IPS-20b (cell line): ENCODE results near the gene KBTBD3.
A peak's percentile ranks its signal among the peaks of the same experiment; 100 is the strongest.

ENCODE experiments used
- H3K27ac ChIP-seq: one replicate; pipeline ENCODE4 v1.5.1; 2013; ENCODE audit warnings: low read length
- H3K27me3 ChIP-seq: 2 replicates; pipeline ENCODE4 v1.6.1; 2013; ENCODE audit warnings: mild to moderate bottlenecking, low read length, inconsistent platforms; ENCODE audit not compliant: insufficient read depth
- H3K36me3 ChIP-seq: 2 replicates; pipeline ENCODE4 v1.6.1; 2013; ENCODE audit warnings: low read depth, mild to moderate bottlenecking, inconsistent platforms, low read length, moderate library complexity; ENCODE audit not compliant: insufficient read depth
- H3K4me1 ChIP-seq: 2 replicates; pipeline ENCODE4 v1.6.1; 2013; ENCODE audit warnings: mild to moderate bottlenecking, control low read depth, inconsistent platforms, low read length, moderate library complexity; ENCODE audit not compliant: insufficient read depth
- H3K4me3 ChIP-seq: 2 replicates; pipeline ENCODE4 v1.5.1; 2013; ENCODE audit warnings: mild to moderate bottlenecking, low read length, inconsistent platforms
- H3K9ac ChIP-seq: 2 replicates; pipeline ENCODE4 v1.6.1; 2013; ENCODE audit warnings: low read depth, mild to moderate bottlenecking, inconsistent platforms, low read length, moderate library complexity
- H3K9me3 ChIP-seq: 2 replicates; pipeline ENCODE4 v1.6.1; 2013; ENCODE audit warnings: mild to moderate bottlenecking, low read depth, low read length, inconsistent platforms; ENCODE audit not compliant: insufficient read depth

The KBTBD3 gene

DNA sequence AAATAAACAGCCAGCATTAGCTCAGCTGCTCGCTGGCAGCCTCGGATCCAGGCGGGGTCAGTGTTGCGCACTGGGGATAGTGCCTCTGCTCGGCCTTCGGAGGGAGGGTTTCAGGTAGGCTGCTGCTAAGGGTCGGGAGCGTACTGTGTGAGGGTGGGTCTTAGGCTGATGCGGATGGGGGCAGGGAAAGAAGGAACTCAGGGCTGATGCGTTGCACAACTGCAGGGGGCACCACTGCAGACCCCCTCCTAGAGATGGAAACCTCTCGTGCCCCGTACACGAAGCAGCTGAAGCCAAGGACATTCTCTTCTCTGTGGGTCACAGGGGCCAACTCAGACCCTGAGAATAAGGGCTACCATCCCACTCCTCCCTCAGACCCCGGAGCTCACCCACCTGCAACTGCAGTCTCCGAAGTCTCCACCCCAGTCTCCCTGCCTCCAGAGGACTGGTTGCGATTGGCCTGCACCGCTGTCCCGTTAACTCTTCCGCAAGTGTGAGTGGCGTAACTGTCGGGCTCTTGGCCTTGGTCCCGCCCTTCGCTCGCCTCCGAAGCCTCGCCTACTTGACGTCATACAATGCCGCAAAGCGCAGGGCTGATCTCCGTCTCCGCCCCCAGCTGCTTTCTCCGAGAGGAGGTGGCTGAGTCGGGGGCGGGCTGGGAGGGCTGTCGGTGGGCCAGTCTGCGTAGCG, at the start of gene KBTBD3:
Gene KBTBD3, minus strand, starts transcription at position 429 of the 690 bp plus-strand sequence. CDS start 18,250 bp downstream, outside the sequence.
- peak within 1 kb of the TSS; percentile 97 for H3K27ac ChIP-seq
- H3K36me3 ChIP-seq = peaks cover 26% of the 10 kb centered on the region
- H3K9me3 ChIP-seq = no peaks in the 10 kb centered on the region
- peak within 1 kb of the TSS; percentile 98 for H3K9ac ChIP-seq
- no peaks in the 10 kb centered on the region for H3K27me3 ChIP-seq
- H3K4me1 ChIP-seq = peaks cover 14% of the 10 kb centered on the region; the same call in 1 of the 2 replicates
- H3K4me3 ChIP-seq = peak within 1 kb of the TSS; percentile 90

DNA sequence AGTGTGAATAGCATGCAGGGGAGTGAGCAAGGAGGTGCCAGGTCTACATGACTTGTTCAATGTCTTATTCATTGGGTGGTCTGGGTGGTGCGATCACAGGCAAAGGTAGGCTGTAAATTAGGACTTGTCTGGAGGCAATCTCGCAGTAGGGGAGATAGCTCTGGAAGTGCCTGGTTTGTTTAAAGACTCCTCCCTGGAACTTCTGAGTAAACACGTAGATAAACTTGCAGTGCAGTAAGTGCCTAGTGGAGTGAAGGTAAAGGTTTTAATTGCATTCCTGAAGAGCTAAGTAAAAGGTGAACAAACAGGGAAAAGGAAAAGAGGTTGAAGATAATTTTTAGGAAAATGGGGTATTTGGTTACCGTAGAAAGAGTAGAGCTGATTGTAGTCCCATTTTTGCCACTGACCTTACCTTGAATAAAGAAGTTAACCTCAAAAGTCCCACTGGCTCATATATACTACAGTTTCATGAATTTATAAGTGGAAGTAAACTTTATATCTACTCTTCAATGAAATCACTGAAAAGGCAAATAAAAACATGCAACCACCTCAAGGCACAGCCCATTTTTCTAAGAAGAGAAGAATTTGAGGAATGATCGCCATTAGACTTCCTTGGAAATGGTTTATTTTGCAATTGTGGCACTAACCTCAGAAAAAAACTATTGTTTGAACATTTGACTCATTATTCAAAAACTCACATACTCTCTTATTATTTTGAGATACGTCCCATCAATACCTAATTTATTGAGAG, 44.6 kb upstream of the KBTBD3 start:
- H3K27me3 ChIP-seq = no peaks in the 10 kb centered on the region
- H3K4me3 ChIP-seq = no peak overlapping the region
- H3K9ac ChIP-seq = no peak overlapping the region
- no peaks in the 10 kb centered on the region for H3K4me1 ChIP-seq
- no peak overlapping the region for H3K27ac ChIP-seq
- no peaks in the 10 kb centered on the region for H3K9me3 ChIP-seq
- no peaks in the 10 kb centered on the region for H3K36me3 ChIP-seq

GRCh38 chr11:106105986-106106385, 28.8 kb upstream of the KBTBD3 start:
- 0 out of 2 replicates have a peak, but pooled peaks cover 5% of the 10 kb centered on the region for H3K4me1 ChIP-seq
- no peaks in the 10 kb centered on the region for H3K27me3 ChIP-seq
- no peak overlapping the region for H3K27ac ChIP-seq
- no peak overlapping the region for H3K9ac ChIP-seq
- no peaks in the 10 kb centered on the region for H3K36me3 ChIP-seq
- H3K9me3 ChIP-seq = no peaks in the 10 kb centered on the region
- no peak overlapping the region for H3K4me3 ChIP-seq

GRCh38 chr11:106101819-106102218, 24.7 kb upstream of the KBTBD3 start:
- Histone ChIP-seq H3K27ac (no peak overlapping the region), H3K36me3 (peaks cover 24% of the 10 kb centered on the region)

DNA sequence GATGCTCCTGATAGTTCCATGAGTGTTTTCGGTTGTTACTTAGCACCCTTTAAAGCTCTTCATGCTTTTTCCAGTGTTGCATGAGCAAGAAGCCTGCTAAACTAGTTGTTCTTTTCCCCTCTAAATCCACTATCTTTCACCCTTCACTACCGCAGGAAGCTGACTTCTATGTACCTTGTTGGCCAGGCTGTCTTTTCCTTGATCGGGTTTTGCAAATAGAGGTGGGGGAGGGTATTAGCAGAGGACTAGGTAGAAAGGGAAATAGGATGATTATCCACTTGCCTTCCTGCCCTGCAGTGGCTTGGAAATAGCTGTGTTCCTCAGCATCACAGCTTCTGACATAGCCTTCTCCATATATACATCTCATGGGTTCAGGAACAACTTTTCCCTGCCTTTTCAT, 24.2 kb upstream of the KBTBD3 start:
- Histone ChIP-seq H3K27me3 (no peaks in the 10 kb centered on the region), H3K36me3 (peaks cover 29% of the 10 kb centered on the region), H3K9me3 (no peaks in the 10 kb centered on the region), H3K4me1 (0 out of 2 replicates have a peak, but pooled peaks cover 5% of the 10 kb centered on the region), H3K27ac (no peak overlapping the region), H3K4me3 (no peak overlapping the region), H3K9ac (no peak overlapping the region)

More at GRCh38 chr11:106101819-106102218, 24.7 kb upstream of the KBTBD3 start:
- no peaks in the 10 kb centered on the region for H3K9me3 ChIP-seq
- H3K4me1 ChIP-seq = 0 out of 2 replicates have a peak, but pooled peaks cover 5% of the 10 kb centered on the region
- H3K9ac ChIP-seq = no peak overlapping the region
- no peak overlapping the region for H3K4me3 ChIP-seq
- no peaks in the 10 kb centered on the region for H3K27me3 ChIP-seq

- no peaks in the 10 kb centered on the region for H3K9me3 ChIP-seq
- H3K4me1 ChIP-seq = 0 out of 2 replicates have a peak, but pooled peaks cover 5% of the 10 kb centered on the region
- H3K36me3 ChIP-seq = peaks cover 52% of the 10 kb centered on the region
- H3K27ac ChIP-seq = no peak overlapping the region
- H3K4me3 ChIP-seq = no peak overlapping the region
- no peak overlapping the region for H3K9ac ChIP-seq
- no peaks in the 10 kb centered on the region for H3K27me3 ChIP-seq
Measured at GRCh38 chr11:106098893-106099553, 21.9 kb upstream of the KBTBD3 start.

DNA sequence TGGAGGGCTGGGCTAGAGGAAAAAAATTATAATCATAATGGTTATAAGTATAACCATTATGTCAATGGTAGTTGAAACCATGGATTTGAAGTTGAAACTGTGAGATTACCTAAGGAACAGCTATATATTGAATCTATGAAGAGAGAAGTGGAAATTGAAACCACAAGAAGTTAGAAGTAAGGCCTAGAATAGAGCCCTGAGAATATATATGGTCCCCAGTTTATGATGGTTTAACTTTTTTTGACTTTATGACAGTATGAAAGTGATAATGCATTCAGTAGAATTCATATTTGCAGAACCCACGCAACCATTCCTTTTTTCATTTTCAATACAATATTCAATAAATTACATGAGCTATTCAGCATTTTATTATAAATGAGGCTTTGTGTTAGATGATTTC, 15.3 kb upstream of the KBTBD3 start:
- Histone ChIP-seq H3K4me3 (no peak overlapping the region), H3K9ac (no peak overlapping the region), H3K27ac (no peak overlapping the region), H3K27me3 (no peaks in the 10 kb centered on the region), H3K9me3 (no peaks in the 10 kb centered on the region), H3K36me3 (peaks cover 90% of the 10 kb centered on the region), H3K4me1 (no peaks in the 10 kb centered on the region)

GRCh38 chr11:106091480-106092123, 14.5 kb upstream of the KBTBD3 start:
- no peaks in the 10 kb centered on the region for H3K27me3 ChIP-seq
- H3K27ac ChIP-seq = no peak overlapping the region
- H3K9ac ChIP-seq = no peak overlapping the region
- no peak overlapping the region for H3K4me3 ChIP-seq
- no peaks in the 10 kb centered on the region for H3K4me1 ChIP-seq
- H3K9me3 ChIP-seq = no peaks in the 10 kb centered on the region
- H3K36me3 ChIP-seq = peaks cover 86% of the 10 kb centered on the region

- H3K36me3 ChIP-seq = peaks cover 80% of the 10 kb centered on the region
Measured at GRCh38 chr11:106088896-106089295, 11.7 kb upstream of the KBTBD3 start.

DNA sequence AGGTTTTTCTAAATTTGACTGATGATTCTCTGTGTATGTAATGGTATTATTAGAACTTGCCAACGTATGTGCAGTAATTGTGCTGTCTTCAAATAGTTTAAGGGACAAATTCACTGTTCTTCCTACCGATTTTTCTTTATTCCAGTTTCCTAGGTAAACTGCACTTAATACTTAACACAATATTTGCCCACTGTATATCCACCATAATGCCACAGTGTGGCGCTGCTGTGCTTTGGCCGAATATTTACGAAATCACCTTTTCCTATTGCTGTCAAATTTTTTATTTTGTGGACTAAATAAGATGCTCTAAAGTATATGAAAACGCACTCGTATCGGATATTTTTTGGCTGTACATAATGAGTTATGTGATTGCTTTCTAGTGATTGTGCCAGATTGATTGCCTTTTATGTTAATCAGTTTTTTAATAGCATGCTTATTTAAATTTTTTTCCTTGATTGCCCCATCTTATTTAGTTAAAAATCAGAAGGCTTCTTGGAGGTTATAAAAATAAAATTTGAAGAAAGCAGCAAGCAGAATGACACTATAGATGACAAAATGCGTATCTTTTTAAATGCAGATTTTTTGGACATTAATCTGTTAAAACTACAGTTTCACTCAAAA, 10.8 kb upstream of the KBTBD3 start:
- no peaks in the 10 kb centered on the region for H3K9me3 ChIP-seq
- no peak overlapping the region for H3K9ac ChIP-seq
- no peaks in the 10 kb centered on the region for H3K27me3 ChIP-seq
- H3K4me3 ChIP-seq = no peak overlapping the region
- peaks cover 78% of the 10 kb centered on the region for H3K36me3 ChIP-seq
- H3K27ac ChIP-seq = no peak overlapping the region
- no peaks in the 10 kb centered on the region for H3K4me1 ChIP-seq

More at GRCh38 chr11:106088896-106089295, 11.7 kb upstream of the KBTBD3 start:
- no peaks in the 10 kb centered on the region for H3K9me3 ChIP-seq
- H3K4me1 ChIP-seq = no peaks in the 10 kb centered on the region
- no peak overlapping the region for H3K4me3 ChIP-seq
- no peak overlapping the region for H3K9ac ChIP-seq
- no peaks in the 10 kb centered on the region for H3K27me3 ChIP-seq
- no peak overlapping the region for H3K27ac ChIP-seq

- Histone ChIP-seq H3K27ac (no peak overlapping the region), H3K4me3 (no peak overlapping the region), H3K9ac (no peak overlapping the region), H3K27me3 (no peaks in the 10 kb centered on the region), H3K9me3 (no peaks in the 10 kb centered on the region), H3K4me1 (no peaks in the 10 kb centered on the region), H3K36me3 (peaks cover 78% of the 10 kb centered on the region)
Measured at GRCh38 chr11:106086850-106087249, 9.7 kb upstream of the KBTBD3 start.
